SK-N-SH treated with all-trans-retinoic acid at 6 μM for 48 hours (cell line): ENCODE data around the gene ASTN2.

Experiments used
- ARNTL ChIP-seq: fragments of 450-650 bp; formaldehyde crosslinking; IDR thresholded peaks from 2 replicates; pipeline ENCODE4 v1.5.0; 2020; ENCODE audit warnings: low read depth, mild to moderate bottlenecking, moderate library complexity, borderline replicate concordance
- PPARA ChIP-seq: fragments of 250-450 bp; sonication (Bioruptor Pico); IDR thresholded peaks from 2 replicates; pipeline ENCODE4 v1.5.0; 2020; ENCODE audit warnings: mild to moderate bottlenecking, borderline replicate concordance
- RARB ChIP-seq: fragments of 250-450 bp; sonication (Bioruptor Pico); IDR thresholded peaks from 2 replicates; pipeline ENCODE4 v1.8.0; 2021; ENCODE audit warnings: mild to moderate bottlenecking, moderate library complexity
- TOX ChIP-seq: fragments of 250-450 bp; sonication (Bioruptor Pico); IDR thresholded peaks from 2 replicates; pipeline ENCODE4 v1.8.0; 2021; ENCODE audit warnings: mild to moderate bottlenecking, moderate library complexity, borderline replicate concordance
- ZFP3 ChIP-seq: fragments of 250-450 bp; sonication (Bioruptor Pico); IDR thresholded peaks from 2 replicates; pipeline ENCODE4 v1.5.0; 2020; ENCODE audit warnings: mild to moderate bottlenecking, moderate library complexity
- ZFP30 ChIP-seq: fragments of 450-650 bp; formaldehyde crosslinking; IDR thresholded peaks from 2 replicates; pipeline ENCODE4 v1.5.0; 2022; ENCODE audit warnings: mild to moderate bottlenecking, moderate library complexity
- ZNF565 ChIP-seq: fragments of 450-650 bp; formaldehyde crosslinking; conservative IDR thresholded peaks from 2 replicates; pipeline ENCODE4 v1.5.0; 2020; ENCODE audit warnings: low read depth, mild to moderate bottlenecking, moderate library complexity
- ZNF8 ChIP-seq: fragments of 450-650 bp; formaldehyde crosslinking; IDR thresholded peaks from 2 replicates; pipeline ENCODE4 v1.5.0; 2020; ENCODE audit warnings: mild to moderate bottlenecking, moderate library complexity
- TF ChIP-seq, protein P1 (sequence below): fragments of 250-450 bp; sonication (Bioruptor Pico); IDR thresholded peaks from 2 replicates; pipeline ENCODE4 v1.5.0; 2020; ENCODE audit warnings: mild to moderate bottlenecking, moderate library complexity
- TF ChIP-seq, protein P2 (sequence below): fragments of 250-450 bp; sonication (Bioruptor Pico); IDR thresholded peaks from 2 replicates; pipeline ENCODE4 v1.8.0; 2021; ENCODE audit warnings: low read depth, mild to moderate bottlenecking, moderate library complexity, borderline replicate concordance
- TF ChIP-seq, protein P3 (sequence below): fragments of 250-450 bp; sonication (Bioruptor Pico); IDR thresholded peaks from 2 replicates; pipeline ENCODE4 v1.5.1; 2020; ENCODE audit warnings: low read depth, mild to moderate bottlenecking, moderate library complexity
- TF ChIP-seq, protein P4 (sequence below): fragments of 250-450 bp; sonication (Bioruptor Pico); IDR thresholded peaks from 2 replicates; pipeline ENCODE4 v1.5.1; 2021; ENCODE audit warnings: mild to moderate bottlenecking, moderate library complexity

DNA sequence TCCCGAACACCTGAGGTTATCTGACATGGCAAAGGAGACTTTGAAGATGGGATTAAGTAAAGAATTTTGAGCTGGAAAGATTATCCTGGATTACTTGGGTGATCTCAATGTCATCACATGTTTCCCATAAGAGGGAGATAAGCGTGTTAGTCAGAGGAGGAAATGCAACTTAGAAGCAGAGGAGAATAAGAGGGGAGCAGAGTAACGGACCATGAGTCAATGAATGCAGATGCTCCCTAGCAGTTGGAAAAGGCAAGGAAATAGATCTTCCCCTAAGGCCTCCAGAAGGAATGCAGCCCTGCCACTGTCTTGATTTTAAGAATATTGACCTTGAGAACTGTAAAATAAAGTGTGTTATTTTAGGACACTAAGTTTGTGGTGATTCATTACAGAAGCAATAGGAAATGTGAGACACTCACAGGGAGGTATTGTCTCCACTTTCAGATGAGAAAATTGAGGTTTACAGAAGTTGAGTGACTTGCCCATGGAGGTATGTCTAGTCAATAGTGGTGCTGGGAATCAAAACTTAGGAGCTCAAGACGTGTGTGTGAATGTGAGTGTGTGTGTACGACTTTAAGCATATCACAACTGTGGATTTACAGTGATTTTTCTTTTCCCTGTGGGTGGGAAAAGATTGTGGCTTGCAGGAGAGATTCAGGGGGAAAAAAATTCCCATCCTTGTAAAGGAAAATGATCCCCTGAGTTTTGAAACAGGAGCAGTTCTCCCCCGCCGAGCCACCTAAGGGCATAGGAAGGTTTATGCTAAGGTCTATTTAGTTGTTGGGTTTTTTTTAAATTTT, 602.4 kb downstream of the ASTN2 start:
- no peak for TF ChIP-seq ARNTL (CRISPR knock-in tag)
- no peak for TF ChIP-seq ZNF8 (CRISPR knock-in tag)
- no peak for TF ChIP-seq TOX
- TF ChIP-seq ZFP30 = no peak
- no peak for TF ChIP-seq RARB (CRISPR knock-in tag)
- TF ChIP-seq ZNF565 (CRISPR knock-in tag) = no peak
- TF ChIP-seq PPARA (CRISPR knock-in tag) = no peak
- TF ChIP-seq, protein P1, sequence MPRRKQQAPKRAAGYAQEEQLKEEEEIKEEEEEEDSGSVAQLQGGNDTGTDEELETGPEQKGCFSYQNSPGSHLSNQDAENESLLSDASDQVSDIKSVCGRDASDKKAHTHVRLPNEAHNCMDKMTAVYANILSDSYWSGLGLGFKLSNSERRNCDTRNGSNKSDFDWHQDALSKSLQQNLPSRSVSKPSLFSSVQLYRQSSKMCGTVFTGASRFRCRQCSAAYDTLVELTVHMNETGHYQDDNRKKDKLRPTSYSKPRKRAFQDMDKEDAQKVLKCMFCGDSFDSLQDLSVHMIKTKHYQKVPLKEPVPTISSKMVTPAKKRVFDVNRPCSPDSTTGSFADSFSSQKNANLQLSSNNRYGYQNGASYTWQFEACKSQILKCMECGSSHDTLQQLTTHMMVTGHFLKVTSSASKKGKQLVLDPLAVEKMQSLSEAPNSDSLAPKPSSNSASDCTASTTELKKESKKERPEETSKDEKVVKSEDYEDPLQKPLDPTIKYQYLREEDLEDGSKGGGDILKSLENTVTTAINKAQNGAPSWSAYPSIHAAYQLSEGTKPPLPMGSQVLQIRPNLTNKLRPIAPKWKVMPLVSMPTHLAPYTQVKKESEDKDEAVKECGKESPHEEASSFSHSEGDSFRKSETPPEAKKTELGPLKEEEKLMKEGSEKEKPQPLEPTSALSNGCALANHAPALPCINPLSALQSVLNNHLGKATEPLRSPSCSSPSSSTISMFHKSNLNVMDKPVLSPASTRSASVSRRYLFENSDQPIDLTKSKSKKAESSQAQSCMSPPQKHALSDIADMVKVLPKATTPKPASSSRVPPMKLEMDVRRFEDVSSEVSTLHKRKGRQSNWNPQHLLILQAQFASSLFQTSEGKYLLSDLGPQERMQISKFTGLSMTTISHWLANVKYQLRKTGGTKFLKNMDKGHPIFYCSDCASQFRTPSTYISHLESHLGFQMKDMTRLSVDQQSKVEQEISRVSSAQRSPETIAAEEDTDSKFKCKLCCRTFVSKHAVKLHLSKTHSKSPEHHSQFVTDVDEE = no peak
- TF ChIP-seq, protein P2, sequence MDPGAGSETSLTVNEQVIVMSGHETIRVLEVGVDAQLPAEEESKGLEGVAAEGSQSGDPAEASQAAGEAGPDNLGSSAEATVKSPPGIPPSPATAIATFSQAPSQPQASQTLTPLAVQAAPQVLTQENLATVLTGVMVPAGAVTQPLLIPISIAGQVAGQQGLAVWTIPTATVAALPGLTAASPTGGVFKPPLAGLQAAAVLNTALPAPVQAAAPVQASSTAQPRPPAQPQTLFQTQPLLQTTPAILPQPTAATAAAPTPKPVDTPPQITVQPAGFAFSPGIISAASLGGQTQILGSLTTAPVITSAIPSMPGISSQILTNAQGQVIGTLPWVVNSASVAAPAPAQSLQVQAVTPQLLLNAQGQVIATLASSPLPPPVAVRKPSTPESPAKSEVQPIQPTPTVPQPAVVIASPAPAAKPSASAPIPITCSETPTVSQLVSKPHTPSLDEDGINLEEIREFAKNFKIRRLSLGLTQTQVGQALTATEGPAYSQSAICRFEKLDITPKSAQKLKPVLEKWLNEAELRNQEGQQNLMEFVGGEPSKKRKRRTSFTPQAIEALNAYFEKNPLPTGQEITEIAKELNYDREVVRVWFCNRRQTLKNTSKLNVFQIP (CRISPR knock-in tag) = no peak
- TF ChIP-seq ZFP3 = no peak
- TF ChIP-seq, protein P3, sequence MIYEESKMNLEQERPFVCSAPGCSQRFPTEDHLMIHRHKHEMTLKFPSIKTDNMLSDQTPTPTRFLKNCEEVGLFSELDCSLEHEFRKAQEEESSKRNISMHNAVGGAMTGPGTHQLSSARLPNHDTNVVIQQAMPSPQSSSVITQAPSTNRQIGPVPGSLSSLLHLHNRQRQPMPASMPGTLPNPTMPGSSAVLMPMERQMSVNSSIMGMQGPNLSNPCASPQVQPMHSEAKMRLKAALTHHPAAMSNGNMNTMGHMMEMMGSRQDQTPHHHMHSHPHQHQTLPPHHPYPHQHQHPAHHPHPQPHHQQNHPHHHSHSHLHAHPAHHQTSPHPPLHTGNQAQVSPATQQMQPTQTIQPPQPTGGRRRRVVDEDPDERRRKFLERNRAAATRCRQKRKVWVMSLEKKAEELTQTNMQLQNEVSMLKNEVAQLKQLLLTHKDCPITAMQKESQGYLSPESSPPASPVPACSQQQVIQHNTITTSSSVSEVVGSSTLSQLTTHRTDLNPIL (CRISPR knock-in tag) = no peak
- TF ChIP-seq, protein P4, sequence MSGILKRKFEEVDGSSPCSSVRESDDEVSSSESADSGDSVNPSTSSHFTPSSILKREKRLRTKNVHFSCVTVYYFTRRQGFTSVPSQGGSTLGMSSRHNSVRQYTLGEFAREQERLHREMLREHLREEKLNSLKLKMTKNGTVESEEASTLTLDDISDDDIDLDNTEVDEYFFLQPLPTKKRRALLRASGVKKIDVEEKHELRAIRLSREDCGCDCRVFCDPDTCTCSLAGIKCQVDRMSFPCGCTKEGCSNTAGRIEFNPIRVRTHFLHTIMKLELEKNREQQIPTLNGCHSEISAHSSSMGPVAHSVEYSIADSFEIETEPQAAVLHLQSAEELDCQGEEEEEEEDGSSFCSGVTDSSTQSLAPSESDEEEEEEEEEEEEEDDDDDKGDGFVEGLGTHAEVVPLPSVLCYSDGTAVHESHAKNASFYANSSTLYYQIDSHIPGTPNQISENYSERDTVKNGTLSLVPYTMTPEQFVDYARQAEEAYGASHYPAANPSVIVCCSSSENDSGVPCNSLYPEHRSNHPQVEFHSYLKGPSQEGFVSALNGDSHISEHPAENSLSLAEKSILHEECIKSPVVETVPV (CRISPR knock-in tag) = no peak
